OCI-LY7 (cell line): Measurements from ENCODE around the gene CS.

ENCODE experiments used
- CTCF ChIP-seq: fragments of 200-600 bp; sonication (generic); conservative IDR thresholded peaks from 2 replicates; pipeline ENCODE4 v1.5.1; 2014; ENCODE audit warnings: mild to moderate bottlenecking, antibody characterized with exemption, low read length, moderate library complexity, mixed read lengths
- EZH2phosphoT487 ChIP-seq: fragments of 200-600 bp; sonication (generic); IDR thresholded peaks from 2 replicates; pipeline ENCODE4 v1.6.1; 2018; ENCODE audit warnings: low read depth, borderline replicate concordance, mild to moderate bottlenecking, mixed run types, antibody characterized with exemption, low read length, moderate library complexity, mixed read lengths

DNA sequence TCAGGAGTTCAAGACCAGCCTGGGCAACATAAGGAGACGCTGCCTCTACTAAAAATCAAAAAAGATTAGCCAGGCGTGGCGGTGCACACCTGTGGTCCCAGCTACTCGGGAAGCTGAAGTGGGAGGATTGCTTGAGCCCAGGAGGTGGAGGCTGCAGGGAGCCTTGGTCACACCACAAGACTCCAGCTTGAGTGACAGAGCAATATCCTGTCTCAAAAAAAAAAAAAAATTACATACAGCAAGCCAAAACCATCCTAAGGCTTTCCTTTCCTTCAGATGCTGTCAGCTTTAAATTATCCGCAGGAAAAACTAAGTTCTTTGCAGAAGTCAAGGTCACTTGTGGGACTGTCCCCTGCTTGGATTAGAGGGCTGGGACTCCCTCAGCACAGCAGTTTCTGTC, 1.3 kb downstream of the CS start:
- TF ChIP-seq CTCF (no peak), EZH2phosphoT487 (no peak)
